Peyer's patch (tissue), 4 donors: Measurements from ENCODE around the gene SLC41A3.

Experiments used
- POLR2A ChIP-seq, 2 donors: fragments of 450-650 bp; IDR thresholded peaks; one replicate each; pipeline ENCODE4 v1.5.1; 2017; ENCODE audit warnings: antibody characterized with exemption in 2 of 2, mild to moderate bottlenecking in 2 of 2, moderate library complexity in 2 of 2
- TF ChIP-seq, protein P1 (sequence below), 6 experiments: fragments of 450-650 bp in 4 of 6; fragments of 200-600 bp in 2 of 6; sonication (generic) in 1 of 6; IDR thresholded peaks; one replicate each; pipeline ENCODE4 v1.5.1; 2017 to 2019; ENCODE audit warnings: antibody characterized with exemption in 6 of 6, mild to moderate bottlenecking in 3 of 6, moderate library complexity in 1 of 6

DNA sequence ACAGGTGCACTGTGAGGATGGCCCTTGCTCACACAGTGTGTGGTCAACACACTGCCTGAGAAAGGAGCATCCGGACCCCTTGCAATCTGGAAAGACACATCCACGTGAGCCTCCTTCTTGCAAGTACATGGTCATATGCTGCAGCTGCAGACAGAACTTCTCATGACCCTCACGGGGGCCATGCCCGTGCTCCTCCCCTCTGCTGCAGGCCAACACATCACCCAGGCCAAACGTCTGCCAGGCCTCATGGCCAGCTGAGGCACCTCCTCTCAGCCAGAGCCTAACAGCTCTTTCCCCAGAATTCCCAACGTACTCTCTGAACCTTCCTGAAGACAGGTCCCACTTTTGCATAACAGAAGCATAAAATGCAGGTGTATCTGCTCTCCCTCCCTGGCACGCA lies 25.3 kb downstream of the SLC41A3 start:
- TF ChIP-seq, protein P1, sequence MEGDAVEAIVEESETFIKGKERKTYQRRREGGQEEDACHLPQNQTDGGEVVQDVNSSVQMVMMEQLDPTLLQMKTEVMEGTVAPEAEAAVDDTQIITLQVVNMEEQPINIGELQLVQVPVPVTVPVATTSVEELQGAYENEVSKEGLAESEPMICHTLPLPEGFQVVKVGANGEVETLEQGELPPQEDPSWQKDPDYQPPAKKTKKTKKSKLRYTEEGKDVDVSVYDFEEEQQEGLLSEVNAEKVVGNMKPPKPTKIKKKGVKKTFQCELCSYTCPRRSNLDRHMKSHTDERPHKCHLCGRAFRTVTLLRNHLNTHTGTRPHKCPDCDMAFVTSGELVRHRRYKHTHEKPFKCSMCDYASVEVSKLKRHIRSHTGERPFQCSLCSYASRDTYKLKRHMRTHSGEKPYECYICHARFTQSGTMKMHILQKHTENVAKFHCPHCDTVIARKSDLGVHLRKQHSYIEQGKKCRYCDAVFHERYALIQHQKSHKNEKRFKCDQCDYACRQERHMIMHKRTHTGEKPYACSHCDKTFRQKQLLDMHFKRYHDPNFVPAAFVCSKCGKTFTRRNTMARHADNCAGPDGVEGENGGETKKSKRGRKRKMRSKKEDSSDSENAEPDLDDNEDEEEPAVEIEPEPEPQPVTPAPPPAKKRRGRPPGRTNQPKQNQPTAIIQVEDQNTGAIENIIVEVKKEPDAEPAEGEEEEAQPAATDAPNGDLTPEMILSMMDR (IDR thresholded peaks at IDR 0.05): no peak
- TF ChIP-seq POLR2A (IDR thresholded peaks at IDR 0.05): no peak
